Measurements from ENCODE around the gene FARSB. TPM values are rescaled to one million over a fixed set of nuclear protein-coding genes. Genes with fewer than 3 reads are reported as not detected.

Gene FARSB
- polyA plus RNA-seq, 3 donors, result 5.8 to 10.9 (median 8.4) TPM

DNA sequence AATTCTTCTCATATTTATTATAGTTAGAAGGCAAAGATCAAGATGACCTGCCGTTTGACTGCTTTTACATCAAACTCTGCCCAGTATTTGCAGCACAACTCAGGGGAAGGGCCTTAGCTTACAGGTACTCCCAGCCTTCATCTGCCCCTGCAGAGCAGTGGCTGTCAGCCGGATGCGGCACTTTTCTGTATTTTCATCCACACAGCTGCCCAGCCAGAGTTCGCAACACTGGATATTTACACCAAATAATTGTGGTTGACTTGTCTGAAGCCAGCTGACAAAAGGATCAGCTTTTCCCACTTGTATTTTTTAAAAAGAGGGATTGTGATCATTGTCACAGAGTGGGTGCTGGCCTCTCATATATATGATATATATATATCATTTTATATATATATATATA lies 94.7 kb downstream of the FARSB start:
- H3K4me3 ChIP-seq (replicated peaks in 1 of 3; ENCODE audit: low read depth in 2 of 3, low read length in 3 of 3), result no peak overlapping the region
- TF ChIP-seq, protein P1, sequence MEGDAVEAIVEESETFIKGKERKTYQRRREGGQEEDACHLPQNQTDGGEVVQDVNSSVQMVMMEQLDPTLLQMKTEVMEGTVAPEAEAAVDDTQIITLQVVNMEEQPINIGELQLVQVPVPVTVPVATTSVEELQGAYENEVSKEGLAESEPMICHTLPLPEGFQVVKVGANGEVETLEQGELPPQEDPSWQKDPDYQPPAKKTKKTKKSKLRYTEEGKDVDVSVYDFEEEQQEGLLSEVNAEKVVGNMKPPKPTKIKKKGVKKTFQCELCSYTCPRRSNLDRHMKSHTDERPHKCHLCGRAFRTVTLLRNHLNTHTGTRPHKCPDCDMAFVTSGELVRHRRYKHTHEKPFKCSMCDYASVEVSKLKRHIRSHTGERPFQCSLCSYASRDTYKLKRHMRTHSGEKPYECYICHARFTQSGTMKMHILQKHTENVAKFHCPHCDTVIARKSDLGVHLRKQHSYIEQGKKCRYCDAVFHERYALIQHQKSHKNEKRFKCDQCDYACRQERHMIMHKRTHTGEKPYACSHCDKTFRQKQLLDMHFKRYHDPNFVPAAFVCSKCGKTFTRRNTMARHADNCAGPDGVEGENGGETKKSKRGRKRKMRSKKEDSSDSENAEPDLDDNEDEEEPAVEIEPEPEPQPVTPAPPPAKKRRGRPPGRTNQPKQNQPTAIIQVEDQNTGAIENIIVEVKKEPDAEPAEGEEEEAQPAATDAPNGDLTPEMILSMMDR (IDR thresholded peaks at IDR 0.05), result no peak
- no CpG with 5 or more reads among the region's 4 CpGs for WGBS (ENCODE audit: insufficient coverage)

DNA sequence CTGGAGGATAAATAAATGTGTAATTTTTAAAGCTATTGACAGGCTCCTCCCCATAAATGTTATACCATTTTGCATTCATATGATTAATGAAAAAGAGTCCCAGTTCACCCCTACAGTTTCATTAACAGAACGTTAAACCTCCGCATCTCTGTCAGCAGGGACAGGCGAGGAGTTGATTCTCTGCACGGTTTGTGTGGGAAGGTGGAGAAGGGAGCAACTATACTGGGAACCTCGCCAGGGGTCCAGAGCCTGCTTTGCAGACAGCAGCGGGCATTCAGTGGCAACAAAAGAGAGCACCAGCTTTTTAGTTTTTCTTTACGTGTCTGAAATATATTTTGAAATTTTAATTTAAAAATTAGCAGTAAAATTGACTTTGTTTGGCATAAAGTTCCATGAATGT lies 101.4 kb downstream of the FARSB start:
- H4K20me1 ChIP-seq (ENCODE audit: insufficient read depth, low read length), result no peaks in the 10 kb centered on the region
- no peaks in the 10 kb centered on the region for H3K4me1 Mint-ChIP-seq
- no peaks in the 10 kb centered on the region for H3K9me3 ChIP-seq (replicated peaks in 1 of 2; ENCODE audit: control insufficient read depth in 1 of 2, insufficient read depth in 1 of 2, low read length in 2 of 2)
- H3K9ac ChIP-seq (ENCODE audit: insufficient read depth, low read length, poor library complexity, severe bottlenecking), result no peak overlapping the region
- no peak overlapping the region for H3K4me2 ChIP-seq (replicated peaks; ENCODE audit: extremely low read depth, low read length, poor library complexity, severe bottlenecking)
- no peak overlapping the region for H2AFZ ChIP-seq (ENCODE audit: insufficient read depth, low read depth, low read length, poor library complexity, severe bottlenecking)
- intact Hi-C loops (cut with micrococcal nuclease), result no loop called here
- H3K27ac Mint-ChIP-seq, result peak overlapping the region in 1 of 7 donors; percentile 76
- no peak overlapping the region for H3K4me3 Mint-ChIP-seq
- no peaks in the 10 kb centered on the region for H3K79me2 ChIP-seq (ENCODE audit: insufficient read depth, low read length)
- H3K27me3 Mint-ChIP-seq (ENCODE audit: low read depth in 3 of 3), result peaks cover 24 to 26% (median 24%) of the 10 kb centered on the region in 3 donors
- TF ChIP-seq, protein P1 (IDR thresholded peaks at IDR 0.05), result no peak
- peaks cover 0 to 5% (median 0%) of the 10 kb centered on the region in 7 donors for H3K9me3 Mint-ChIP-seq
- no peaks in the 10 kb centered on the region for H3K4me1 ChIP-seq (ENCODE audit: control insufficient read depth in 1 of 2, insufficient read depth in 2 of 2, low read length in 2 of 2)
- no peaks in the 10 kb centered on the region for H3K36me3 ChIP-seq (replicated peaks in 1 of 2; ENCODE audit: control insufficient read depth in 1 of 2, insufficient read depth in 2 of 2, low read length in 2 of 2)
- 67% methylated on average over 3 of the region's 7 CpGs for WGBS (ENCODE audit: insufficient coverage)
- H3K27ac ChIP-seq (ENCODE audit: low read depth in 1 of 2, low read length in 2 of 2), result no peak overlapping the region
- H3K4me3 ChIP-seq (replicated peaks in 1 of 3; ENCODE audit: low read depth in 2 of 3, low read length in 3 of 3), result no peak overlapping the region
- H3K36me3 Mint-ChIP-seq, result no peaks in the 10 kb centered on the region
- H3K27me3 ChIP-seq (ENCODE audit: control insufficient read depth in 2 of 2, insufficient read depth in 2 of 2, low read length in 2 of 2), result peaks cover 6 to 18% of the 10 kb centered on the region in 2 donors
- DNase-seq, result no peak

More for the DNA sequence above, 94.7 kb downstream of the FARSB start:
- H3K27me3 Mint-ChIP-seq (ENCODE audit: low read depth in 3 of 3), result peaks cover 0 to 9% (median 8%) of the 10 kb centered on the region in 3 donors
- H3K27ac ChIP-seq (ENCODE audit: low read depth in 1 of 2, low read length in 2 of 2), result no peak overlapping the region
- intact Hi-C loops (cut with micrococcal nuclease), result loop anchor here (5.0 to 10.0 kb wide), 2 partner anchors 244 to 506 kb away; no protein-coding TSS in a partner anchor
- H3K36me3 ChIP-seq (replicated peaks in 1 of 2; ENCODE audit: control insufficient read depth in 1 of 2, insufficient read depth in 2 of 2, low read length in 2 of 2), result peaks cover 0 to 2% of the 10 kb centered on the region in 2 donors
- no peaks in the 10 kb centered on the region for H3K4me1 ChIP-seq (ENCODE audit: control insufficient read depth in 1 of 2, insufficient read depth in 2 of 2, low read length in 2 of 2)
- no peak overlapping the region for H3K4me3 Mint-ChIP-seq
- H2AFZ ChIP-seq (ENCODE audit: insufficient read depth, low read depth, low read length, poor library complexity, severe bottlenecking), result no peak overlapping the region
- no peak overlapping the region for H3K27ac Mint-ChIP-seq
- no peak for DNase-seq
- H3K9me3 Mint-ChIP-seq, result no peaks in the 10 kb centered on the region
- H3K4me2 ChIP-seq (replicated peaks; ENCODE audit: extremely low read depth, low read length, poor library complexity, severe bottlenecking), result no peak overlapping the region
- H4K20me1 ChIP-seq (ENCODE audit: insufficient read depth, low read length), result no peaks in the 10 kb centered on the region
- no peaks in the 10 kb centered on the region for H3K27me3 ChIP-seq (ENCODE audit: control insufficient read depth in 2 of 2, insufficient read depth in 2 of 2, low read length in 2 of 2)
- peaks cover 8 to 9% of the 10 kb centered on the region in 2 donors for H3K36me3 Mint-ChIP-seq
- H3K79me2 ChIP-seq (ENCODE audit: insufficient read depth, low read length), result no peaks in the 10 kb centered on the region
- H3K4me1 Mint-ChIP-seq, result peaks cover 2% of the 10 kb centered on the region
- H3K9me3 ChIP-seq (replicated peaks in 1 of 2; ENCODE audit: control insufficient read depth in 1 of 2, insufficient read depth in 1 of 2, low read length in 2 of 2), result no peaks in the 10 kb centered on the region
- no peak overlapping the region for H3K9ac ChIP-seq (ENCODE audit: insufficient read depth, low read length, poor library complexity, severe bottlenecking)

All from CD14-positive monocyte (primary cell).